ENCODE results near the gene PDLIM3. TPM values are rescaled to one million over a fixed set of nuclear protein-coding genes. Genes with fewer than 3 reads are reported as not detected.

The PDLIM3 gene
- total and polyA plus RNA-seq, 2 experiments from 2014 or later: 10.0 to 29.3 TPM

DNA sequence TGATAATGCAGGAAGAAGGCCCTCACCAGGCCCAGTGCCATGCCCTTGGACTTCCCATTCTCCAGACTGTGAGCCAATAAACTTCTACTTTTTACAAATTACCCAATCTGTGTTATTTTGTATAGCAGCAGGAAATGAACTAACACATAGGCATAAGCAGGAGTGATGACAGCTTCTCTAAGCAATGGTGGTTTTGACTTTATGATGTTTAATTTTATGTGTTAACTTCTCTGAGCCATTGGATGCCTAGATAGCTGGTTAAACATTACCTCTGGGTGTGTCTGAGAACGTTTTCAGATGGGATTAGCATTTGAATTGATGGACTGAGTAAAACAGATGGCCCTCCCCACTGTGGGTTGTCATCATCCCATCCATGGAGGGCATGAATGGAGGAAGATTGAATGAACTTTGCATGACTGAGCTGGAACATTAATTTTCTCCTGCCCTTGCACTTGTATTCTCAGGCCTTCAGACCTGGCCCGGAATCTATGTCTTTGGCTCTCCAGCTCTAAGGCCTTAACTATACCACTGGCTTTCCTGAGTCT lies 13.9 kb upstream of the PDLIM3 start:
- Histone ChIP-seq H4K20me1 (ENCODE audit: insufficient read depth, poor library complexity, severe bottlenecking) (no peaks in the 10 kb centered on the region), H3K4me3 (no peak overlapping the region), H3K36me3 (replicated peaks; ENCODE audit: insufficient read depth, low read depth) (no peaks in the 10 kb centered on the region), H3K4me1 (ENCODE audit: insufficient read depth) (no peaks in the 10 kb centered on the region), H2AFZ (no peak overlapping the region), H3K4me2 (no peak overlapping the region), H3K79me2 (no peaks in the 10 kb centered on the region), H3K9me3 (ENCODE audit: low read depth) (no peaks in the 10 kb centered on the region), H3K27ac (no peak overlapping the region), H3K27me3 (no peaks in the 10 kb centered on the region), H3K9me2 (replicated peaks; ENCODE audit: insufficient read depth) (no peaks in the 10 kb centered on the region)
- DNase-seq (ENCODE audit: low spot score): no peak
- TF ChIP-seq EZH2phosphoT487 (IDR thresholded peaks at IDR 0.05; ENCODE audit: low read depth, severe bottlenecking, unreplicated experiment) (no peak), EZH2 (IDR thresholded peaks at IDR 0.05; ENCODE audit: borderline replicate concordance) (no peak)
- TF ChIP-seq, protein P1, sequence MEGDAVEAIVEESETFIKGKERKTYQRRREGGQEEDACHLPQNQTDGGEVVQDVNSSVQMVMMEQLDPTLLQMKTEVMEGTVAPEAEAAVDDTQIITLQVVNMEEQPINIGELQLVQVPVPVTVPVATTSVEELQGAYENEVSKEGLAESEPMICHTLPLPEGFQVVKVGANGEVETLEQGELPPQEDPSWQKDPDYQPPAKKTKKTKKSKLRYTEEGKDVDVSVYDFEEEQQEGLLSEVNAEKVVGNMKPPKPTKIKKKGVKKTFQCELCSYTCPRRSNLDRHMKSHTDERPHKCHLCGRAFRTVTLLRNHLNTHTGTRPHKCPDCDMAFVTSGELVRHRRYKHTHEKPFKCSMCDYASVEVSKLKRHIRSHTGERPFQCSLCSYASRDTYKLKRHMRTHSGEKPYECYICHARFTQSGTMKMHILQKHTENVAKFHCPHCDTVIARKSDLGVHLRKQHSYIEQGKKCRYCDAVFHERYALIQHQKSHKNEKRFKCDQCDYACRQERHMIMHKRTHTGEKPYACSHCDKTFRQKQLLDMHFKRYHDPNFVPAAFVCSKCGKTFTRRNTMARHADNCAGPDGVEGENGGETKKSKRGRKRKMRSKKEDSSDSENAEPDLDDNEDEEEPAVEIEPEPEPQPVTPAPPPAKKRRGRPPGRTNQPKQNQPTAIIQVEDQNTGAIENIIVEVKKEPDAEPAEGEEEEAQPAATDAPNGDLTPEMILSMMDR (IDR thresholded peaks at IDR 0.05; ENCODE audit: poor library complexity): no peak
- WGBS (ENCODE audit: low lambda C conversion rate, missing lambda C conversion rate): 55% methylated on average over 2 of the region's 2 CpGs

DNA sequence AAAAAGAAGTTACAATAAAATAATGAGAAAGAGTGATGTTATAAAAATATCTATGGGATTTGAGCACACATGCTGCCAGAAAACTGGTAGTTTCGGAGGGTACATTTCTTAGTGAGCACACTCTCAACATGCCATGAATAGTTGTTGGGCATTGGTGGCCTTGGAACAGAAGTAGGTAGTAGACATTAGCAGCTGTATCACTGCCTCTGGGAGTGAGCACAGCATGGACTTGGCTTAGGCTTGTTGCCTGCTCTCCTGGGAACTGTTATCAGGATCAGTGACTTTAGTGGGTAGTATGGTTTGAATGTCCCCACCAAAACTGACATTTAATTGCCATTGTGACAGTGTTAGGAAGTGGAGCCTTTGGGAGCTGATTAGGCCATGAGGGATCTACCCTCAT lies 13.3 kb upstream of the PDLIM3 start:
- Histone ChIP-seq H3K36me3 (replicated peaks; ENCODE audit: insufficient read depth, low read depth) (no peaks in the 10 kb centered on the region), H3K79me2 (no peaks in the 10 kb centered on the region), H2AFZ (no peak overlapping the region), H3K4me2 (no peak overlapping the region), H3K4me3 (no peak overlapping the region), H3K27me3 (no peaks in the 10 kb centered on the region), H3K27ac (no peak overlapping the region), H3K9me3 (ENCODE audit: low read depth) (no peaks in the 10 kb centered on the region), H3K4me1 (ENCODE audit: insufficient read depth) (no peaks in the 10 kb centered on the region), H4K20me1 (ENCODE audit: insufficient read depth, poor library complexity, severe bottlenecking) (no peaks in the 10 kb centered on the region), H3K9me2 (replicated peaks; ENCODE audit: insufficient read depth) (no peaks in the 10 kb centered on the region)
- 96% methylated on average over 1 of the region's 1 CpG for WGBS (ENCODE audit: low lambda C conversion rate, missing lambda C conversion rate)
- DNase-seq (ENCODE audit: low spot score): no peak
- no peak for TF ChIP-seq EZH2 (IDR thresholded peaks at IDR 0.05; ENCODE audit: borderline replicate concordance)
- no peak for TF ChIP-seq EZH2phosphoT487 (IDR thresholded peaks at IDR 0.05; ENCODE audit: low read depth, severe bottlenecking, unreplicated experiment)
- TF ChIP-seq, protein P1 (IDR thresholded peaks at IDR 0.05; ENCODE audit: poor library complexity): no peak

DNA sequence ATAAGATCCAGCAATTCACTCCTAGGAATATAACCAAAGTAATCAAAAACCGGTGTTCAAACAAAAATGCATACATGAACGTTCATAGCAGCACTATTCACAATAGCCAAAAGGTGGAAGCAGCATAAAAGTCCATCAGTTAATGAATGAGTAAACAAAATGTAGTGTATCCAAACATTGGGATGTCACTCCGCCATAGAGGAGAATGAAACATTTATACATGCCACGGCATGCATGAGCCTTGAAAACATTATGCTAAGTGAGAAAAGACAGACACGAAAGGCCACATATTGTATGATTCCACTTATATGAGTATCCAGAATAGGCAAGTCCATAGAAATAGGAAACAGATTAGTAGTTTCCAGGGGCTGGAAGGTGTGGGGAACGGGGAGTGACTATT lies 11.0 kb upstream of the PDLIM3 start:
- no peaks in the 10 kb centered on the region for H3K4me1 ChIP-seq (ENCODE audit: insufficient read depth)
- 88% methylated on average over 6 of the region's 6 CpGs for WGBS (ENCODE audit: low lambda C conversion rate, missing lambda C conversion rate)
- no peaks in the 10 kb centered on the region for H3K9me3 ChIP-seq (ENCODE audit: low read depth)
- H3K4me2 ChIP-seq: no peak overlapping the region
- H3K27me3 ChIP-seq: peaks cover 2% of the 10 kb centered on the region
- H3K36me3 ChIP-seq (replicated peaks; ENCODE audit: insufficient read depth, low read depth): no peaks in the 10 kb centered on the region
- H3K9me2 ChIP-seq (replicated peaks; ENCODE audit: insufficient read depth): no peaks in the 10 kb centered on the region
- H2AFZ ChIP-seq: no peak overlapping the region
- H3K4me3 ChIP-seq: no peak overlapping the region
- DNase-seq (ENCODE audit: low spot score): no peak
- no peaks in the 10 kb centered on the region for H3K79me2 ChIP-seq
- H3K27ac ChIP-seq: no peak overlapping the region
- TF ChIP-seq EZH2 (IDR thresholded peaks at IDR 0.05; ENCODE audit: borderline replicate concordance) (no peak), EZH2phosphoT487 (IDR thresholded peaks at IDR 0.05; ENCODE audit: low read depth, severe bottlenecking, unreplicated experiment) (no peak)
- TF ChIP-seq, protein P1 (IDR thresholded peaks at IDR 0.05; ENCODE audit: poor library complexity): no peak
- H4K20me1 ChIP-seq (ENCODE audit: insufficient read depth, poor library complexity, severe bottlenecking): no peaks in the 10 kb centered on the region

Measured in hepatocyte (in vitro differentiated cells).